Colonic mucosa (tissue), 4 donors: ENCODE measurements around the gene ZSWIM6. TPM values are rescaled to one million over a fixed set of nuclear protein-coding genes. Genes with fewer than 3 reads are reported as not detected.
"Not testable (repeated sequence)": the region's sequence is repeated elsewhere in the genome, so short reads cannot be mapped to it uniquely, and the experiment has no call there.

Source experiments
- DNase-seq: peaks from one replicate; pipeline ENCODE4 v3.0.0-alpha.2; 2020
- H3K27ac ChIP-seq: fragments of 200-600 bp; one replicate; pipeline ENCODE4 v1.8.0; 2021
- H3K27me3 ChIP-seq: fragments of 200-600 bp; one replicate; pipeline ENCODE4 v1.8.0; 2021
- H3K36me3 ChIP-seq: fragments of 200-600 bp; one replicate; pipeline ENCODE4 v1.8.0; 2021
- H3K4me1 ChIP-seq: fragments of 200-600 bp; one replicate; pipeline ENCODE4 v1.8.0; 2021; ENCODE audit warnings: mild to moderate bottlenecking
- H3K4me3 ChIP-seq: fragments of 200-600 bp; one replicate; pipeline ENCODE4 v1.8.0; 2021
- H3K9ac ChIP-seq, 2 donors: one replicate each; pipeline ENCODE4 v1.7.0; 2013; ENCODE audit warnings: control low read depth in 2 of 2, low read depth in 2 of 2, low read length in 2 of 2
- H3K9me3 ChIP-seq: fragments of 200-600 bp; one replicate; pipeline ENCODE4 v1.8.0; 2021
- CTCF ChIP-seq: fragments of 200-600 bp; IDR thresholded peaks from one replicate; pipeline ENCODE4 v1.8.0; 2022; ENCODE audit warnings: antibody characterized with exemption, mild to moderate bottlenecking
- intact Hi-C: fragments of 100-400 bp; cut with DNase I; formaldehyde crosslinking; loops from one replicate; pipeline ENCODE4 v1.14.1; 2022
- total RNA-seq, 2 donors: library from RNA; stranded (reverse); fragmentation: NEBNext Ultra II Directional in 1 of 2; extraction: Animal tissue kit (Norgen Biotek cat#: 25700) in 1 of 2; gene quantifications; one replicate each; pipeline ENCODE4 v1.2.1, GENCODE V29; 2021
- donor health status: healthy.
- donor health status: DM: no; HTN: no; CAD: no.
- donor health status: DM: no; HTN: no; CAD: no.

Gene ZSWIM6
- total RNA-seq, 2 donors from 2014 or later = 16.4 to 24.5 TPM

- Histone ChIP-seq H3K27me3 (no peaks in the 10 kb centered on the region), H3K4me1 (no peaks in the 10 kb centered on the region)
- intact Hi-C loops = no loop called here
Measured at GRCh38 chr5:61402244-61402823, 70.3 kb downstream of the ZSWIM6 start.

GRCh38 chr5:61402970-61403900 lies 71.2 kb downstream of the ZSWIM6 start:
- no peaks in the 10 kb centered on the region for H3K36me3 ChIP-seq
- intact Hi-C loops = no loop called here
- no peak overlapping the region for H3K9ac ChIP-seq
- TF ChIP-seq CTCF = no peak
- H3K9me3 ChIP-seq = no peaks in the 10 kb centered on the region
- H3K27me3 ChIP-seq = no peaks in the 10 kb centered on the region
- no peak overlapping the region for H3K27ac ChIP-seq
- DNase-seq = no peak
- no peaks in the 10 kb centered on the region for H3K4me1 ChIP-seq
- no peak overlapping the region for H3K4me3 ChIP-seq

More at GRCh38 chr5:61402244-61402823, 70.3 kb downstream of the ZSWIM6 start:
- H3K9me3 ChIP-seq = no peaks in the 10 kb centered on the region
- H3K36me3 ChIP-seq = no peaks in the 10 kb centered on the region
- H3K9ac ChIP-seq = no peak overlapping the region
- no peak for TF ChIP-seq CTCF
- no peak for DNase-seq
- H3K27ac ChIP-seq = no peak overlapping the region
- H3K4me3 ChIP-seq = no peak overlapping the region

GRCh38 chr5:61405511-61406295 lies 73.6 kb downstream of the ZSWIM6 start:
- Histone ChIP-seq H3K9ac (no peak overlapping the region), H3K27me3 (no peaks in the 10 kb centered on the region), H3K27ac (no peak overlapping the region), H3K36me3 (no peaks in the 10 kb centered on the region), H3K4me3 (no peak overlapping the region), H3K9me3 (no peaks in the 10 kb centered on the region), H3K4me1 (no peaks in the 10 kb centered on the region)
- intact Hi-C loops = no loop called here
- no peak for TF ChIP-seq CTCF
- no peak for DNase-seq

GRCh38 chr5:61406497-61406896 lies 74.4 kb downstream of the ZSWIM6 start:
- H3K9me3 ChIP-seq, H3K27ac ChIP-seq, intact Hi-C loops: not testable (repeated sequence)

GRCh38 chr5:61407706-61408270 lies 75.7 kb downstream of the ZSWIM6 start:
- no peaks in the 10 kb centered on the region for H3K9me3 ChIP-seq
- peak overlapping the region; percentile 8 for H3K27ac ChIP-seq
- no peaks in the 10 kb centered on the region for H3K27me3 ChIP-seq
- DNase-seq = no peak
- no peaks in the 10 kb centered on the region for H3K4me1 ChIP-seq
- no peaks in the 10 kb centered on the region for H3K36me3 ChIP-seq
- TF ChIP-seq CTCF = no peak
- H3K9ac ChIP-seq = no peak overlapping the region
- H3K4me3 ChIP-seq = no peak overlapping the region
- intact Hi-C loops = no loop called here

More at GRCh38 chr5:61406497-61406896, 74.4 kb downstream of the ZSWIM6 start:
- not testable (repeated sequence) for H3K36me3 ChIP-seq, H3K4me3 ChIP-seq, DNase-seq, H3K9ac ChIP-seq, H3K4me1 ChIP-seq, H3K27me3 ChIP-seq
